GM12878 (cell line): ENCODE data around the gene ELOF1. TPM values are rescaled to one million over a fixed set of nuclear protein-coding genes. Genes with fewer than 3 reads are reported as not detected.
A peak's percentile ranks its signal among the peaks of the same experiment; 100 is the strongest.

ENCODE experiments used
- ATAC-seq: fragments of 200-7000 bp; cut with Tn5 transposase; 3 replicates; pipeline ENCODE4 v1.9.1; 2020; ENCODE audit warnings: mild to moderate bottlenecking, moderate library complexity
- BruUV-seq: library from RNA; stranded (reverse); fragments of 400-500 nt; replicated peaks from 2 replicates; lab custom pipeline; 2021; lab: Mats Ljungman, UMichigan
- CTCF ChIA-PET: fragments of 300-600 bp; sonication (Branson Sonifier 250); formaldehyde crosslinking; extraction: SDS; loops from one replicate; lab custom pipeline; 2021; ENCODE audit warnings: inconsistent platforms; lab: Yijun Ruan, JAX
- POLR2A ChIA-PET: fragments of 350-600 bp; formaldehyde crosslinking; extraction: SDS; loops from one replicate; lab custom pipeline; 2021; ENCODE audit warnings: inconsistent platforms; lab: Charles Lee
- RAD21 ChIA-PET: fragments of 300-600 bp; sonication (Branson Sonifier 250); formaldehyde crosslinking; loops from one replicate; lab custom pipeline; 2023; ENCODE audit warnings: antibody characterized with exemption; ENCODE audit not compliant: unreplicated experiment; lab: Charles Lee
- SMC1A ChIA-PET: fragments of 300-600 bp; sonication (Branson Sonifier 250); formaldehyde crosslinking; loops from one replicate; lab custom pipeline; 2023; ENCODE audit not compliant: unreplicated experiment, uncharacterized antibody; lab: Charles Lee
- DNase-seq: peaks from one replicate; pipeline ENCODE4 v3.0.0-alpha.2; 2011; ENCODE audit warnings: low read depth, low spot score
- FAIRE-seq: peaks from 3 replicates; lab custom pipeline; 2011; peaks lifted over from hg19 to GRCh38; lab: Jason Lieb, UNC
- H2AFZ ChIP-seq: 2 replicates; pipeline ENCODE4 v1.6.0; 2011; ENCODE audit warnings: low read depth, low read length, control low read depth; ENCODE audit not compliant: control insufficient read depth
- H3K27ac ChIP-seq: 2 replicates; pipeline ENCODE4 v1.5.1; 2011; ENCODE audit warnings: control low read depth; ENCODE audit not compliant: control insufficient read depth, insufficient read depth
- H3K27me3 ChIP-seq, 2 experiments: replicated peaks in 1 of 2; 2 replicates each; pipeline versions ENCODE4 v1.6.0 to v1.6.1; 2011; ENCODE audit warnings: low read length in 1 of 2; ENCODE audit not compliant: control insufficient read depth in 2 of 2, insufficient read depth in 2 of 2
- H3K36me3 ChIP-seq, 2 experiments: 2 replicates each; pipeline ENCODE4 v1.5.1; 2011; ENCODE audit warnings: low read length in 1 of 2; ENCODE audit not compliant: control insufficient read depth in 2 of 2, insufficient read depth in 2 of 2
- H3K4me1 ChIP-seq: 2 replicates; pipeline ENCODE4 v1.6.1; 2011; ENCODE audit warnings: mild to moderate bottlenecking, low read length, moderate library complexity, mixed read lengths; ENCODE audit not compliant: control insufficient read depth, insufficient read depth
- H3K4me2 ChIP-seq: 2 replicates; pipeline ENCODE4 v1.6.0; 2011; ENCODE audit warnings: control low read depth; ENCODE audit not compliant: control insufficient read depth, insufficient read depth
- H3K4me3 ChIP-seq: fragments of 200-600 bp; sonication (generic); 2 replicates; pipeline ENCODE4 v1.5.1; 2016
- H3K79me2 ChIP-seq: 2 replicates; pipeline ENCODE4 v1.6.0; 2011; ENCODE audit warnings: low read length; ENCODE audit not compliant: control insufficient read depth, insufficient read depth
- H3K9ac ChIP-seq: 2 replicates; pipeline ENCODE4 v1.8.0; 2011; ENCODE audit warnings: low read length, control low read depth, mixed read lengths; ENCODE audit not compliant: control insufficient read depth, insufficient read depth
- H3K9me3 ChIP-seq: replicated peaks from 3 replicates; pipeline ENCODE4 v1.5.1; 2011; ENCODE audit warnings: mild to moderate bottlenecking, low read length; ENCODE audit not compliant: control insufficient read depth, insufficient read depth
- H4K20me1 ChIP-seq: 2 replicates; pipeline ENCODE4 v1.6.0; 2011; ENCODE audit not compliant: control insufficient read depth, insufficient read depth
- NFXL1 ChIP-seq: fragments of 450-650 bp; IDR thresholded peaks from 2 replicates; pipeline ENCODE4 v1.6.1; 2017; ENCODE audit warnings: antibody characterized with exemption, mild to moderate bottlenecking, borderline replicate concordance
- POLR2A ChIP-seq: IDR thresholded peaks from 2 replicates; pipeline ENCODE4 v1.6.1; 2011; ENCODE audit warnings: low read depth, mild to moderate bottlenecking, low read length
- WGBS: methylation state at CpG from one replicate; pipeline ENCODE4 v1.1.6; 2016; ENCODE audit warnings: low lambda C conversion rate; ENCODE audit not compliant: insufficient replicate concordance, insufficient coverage; ENCODE audit errors: missing lambda C conversion rate; 5-methylcytosine and 5-hydroxymethylcytosine counted together
- in situ Hi-C: fragments of 300-500 bp; cut with MboI; formaldehyde crosslinking; loops from 9 replicates; pipeline ENCODE4 v1.14.3; 2018; ENCODE audit warnings: mixed read lengths
- intact Hi-C: fragments of 100-400 bp; cut with micrococcal nuclease; formaldehyde crosslinking; loops from one replicate; pipeline ENCODE4 v1.14.2; 2022; ENCODE audit not compliant: unreplicated experiment
- polyA plus RNA-seq, 11 experiments: library from polyadenylated mRNA; depleted of rRNA in 4 of 11; unstranded in 6 of 11; stranded (reverse) in 5 of 11; fragments of >200 nt; fragmentation: Nextera tagmentation in 4 of 11; fragmentation: Illumina TruSeq in 1 of 11; extraction: Ambion mirVana in 4 of 11; extraction: Trizol in 1 of 11; gene quantifications; 1 replicate in 1 of 11; 2 replicates in 10 of 11; pipeline versions ENCODE4 v1.2.1 to v1.2.3, GENCODE V29; 2011 to 2016; ENCODE audit warnings: inconsistent platforms in 2 of 11, missing spikeins in 2 of 11, low read depth in 1 of 11
- total RNA-seq, 4 experiments: library from RNA; depleted of rRNA in 3 of 4; stranded (reverse); fragments of >200 nt in 3 of 4; fragmentation: Illumina TruSeq in 1 of 4; extraction: Trizol in 1 of 4; gene quantifications; 2 replicates each; pipeline versions ENCODE4 v1.2.1 to v1.2.3, GENCODE V29; 2013 to 2021
- TF ChIP-seq, protein P1 (sequence below): fragments of 150-350 bp; IDR thresholded peaks from 2 replicates; pipeline ENCODE4 v1.6.1; 2016; ENCODE audit warnings: low read depth, low read length

The ELOF1 gene
- total and polyA plus RNA-seq, 10 of the 15 experiments (the other 5 are each of a cell fraction or from before 2014, with no cell fraction given) = 11.7 to 124 (median 92.9) TPM

DNA sequence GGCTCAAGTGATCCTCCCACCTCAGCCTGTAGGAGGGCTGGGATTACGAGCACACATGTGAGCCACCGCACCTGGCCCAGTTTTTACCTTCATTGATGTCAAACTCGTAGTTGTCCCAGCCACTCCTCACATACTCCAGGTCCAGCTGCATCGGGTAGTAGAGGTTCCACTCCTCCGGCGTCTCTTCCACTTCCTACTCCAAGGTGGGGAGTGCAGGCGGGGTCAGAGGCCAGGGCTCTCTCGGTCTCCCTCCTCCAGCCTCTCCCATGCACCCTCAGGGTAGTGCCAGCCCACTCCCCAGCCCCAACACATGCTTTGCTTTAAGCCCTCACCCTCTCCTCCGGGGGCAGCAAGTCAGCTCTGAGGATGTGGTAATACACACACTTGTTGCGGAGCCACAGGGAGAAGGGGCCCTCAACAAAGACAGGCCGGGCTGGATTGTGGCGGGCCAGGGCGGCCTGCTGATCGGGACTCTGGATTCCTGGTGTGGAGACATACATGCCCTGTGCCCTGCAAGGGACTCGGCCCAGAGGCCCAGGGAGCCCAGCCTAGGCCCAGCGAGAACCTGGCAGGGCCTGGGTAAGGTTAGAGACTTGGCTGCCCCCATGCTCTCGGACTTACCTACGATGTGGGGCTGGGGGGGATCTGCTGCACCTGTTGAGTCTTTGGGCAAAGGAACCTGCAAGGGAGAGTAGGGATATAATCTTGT, 51.5 kb downstream of the ELOF1 start:
- no peak overlapping the region for H3K4me3 ChIP-seq
- no peak overlapping the region for H3K9ac ChIP-seq
- CTCF ChIA-PET = interaction anchor here (0.7 kb wide), 1 partner anchor 473 kb away, joined by 4 read pairs; no protein-coding TSS in a partner anchor

DNA sequence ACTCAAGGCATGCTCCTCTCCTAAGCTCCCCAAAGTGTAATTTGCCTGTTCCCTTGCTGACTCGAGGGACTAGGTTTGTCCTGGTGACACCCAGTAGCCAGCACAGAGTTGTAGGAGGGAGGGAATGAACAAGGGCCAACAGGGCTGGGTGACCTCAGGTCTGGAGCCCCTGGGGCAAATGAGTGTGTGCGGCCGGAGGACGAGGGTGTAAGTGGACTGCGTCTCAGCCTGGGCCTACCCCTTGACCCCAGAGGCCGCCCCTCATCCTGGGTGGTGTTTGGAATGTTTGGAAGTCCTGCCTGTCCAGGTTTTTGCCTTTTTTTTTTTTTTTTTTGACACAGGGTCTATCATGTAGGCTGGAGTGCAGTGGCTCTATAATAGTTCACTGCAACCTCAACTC, 52.1 kb downstream of the ELOF1 start:
- POLR2A ChIA-PET = interaction anchor here (0.6 kb wide), 1 partner anchor 48 kb away, joined by 5 read pairs; no protein-coding TSS in a partner anchor
- Histone ChIP-seq H3K36me3 (no peaks in the 10 kb centered on the region; a peak in 3 of 4 replicates), H4K20me1 (no peaks in the 10 kb centered on the region), H2AFZ (no peak overlapping the region), H3K27me3 (no peaks in the 10 kb centered on the region), H3K4me3 (peak overlapping the region; percentile 68), H3K79me2 (peaks cover 4% of the 10 kb centered on the region), H3K9me3 (no peaks in the 10 kb centered on the region), H3K4me2 (peak overlapping the region; percentile 90), H3K9ac (peak overlapping the region; percentile 41; the same call in 1 of the 2 replicates), H3K27ac (peak overlapping the region; percentile 48; the same call in 1 of the 2 replicates), H3K4me1 (no peaks in the 10 kb centered on the region)
- FAIRE-seq = no peak
- CTCF ChIA-PET = no interaction called here
- intact Hi-C loops (loop anchor here (1.0 kb wide), 1 partner anchor 22 kb away; the partner anchor contains the start of gene ECSIT), in situ Hi-C loops (no loop called here)
- no TSS peak for BruUV-seq
- DNase-seq = no peak
- WGBS = 85% methylated on average over 6 of the region's 6 CpGs
- RAD21 ChIA-PET = no interaction called here
- no peak for ATAC-seq
- SMC1A ChIA-PET = interaction anchor here (1.3 kb wide), 1 partner anchor 24 kb away, joined by 3 read pairs; no protein-coding TSS in a partner anchor
- TF ChIP-seq POLR2A = 0 out of 2 replicates have a peak, but pooled peaks have one; percentile 23
- TF ChIP-seq, protein P1, sequence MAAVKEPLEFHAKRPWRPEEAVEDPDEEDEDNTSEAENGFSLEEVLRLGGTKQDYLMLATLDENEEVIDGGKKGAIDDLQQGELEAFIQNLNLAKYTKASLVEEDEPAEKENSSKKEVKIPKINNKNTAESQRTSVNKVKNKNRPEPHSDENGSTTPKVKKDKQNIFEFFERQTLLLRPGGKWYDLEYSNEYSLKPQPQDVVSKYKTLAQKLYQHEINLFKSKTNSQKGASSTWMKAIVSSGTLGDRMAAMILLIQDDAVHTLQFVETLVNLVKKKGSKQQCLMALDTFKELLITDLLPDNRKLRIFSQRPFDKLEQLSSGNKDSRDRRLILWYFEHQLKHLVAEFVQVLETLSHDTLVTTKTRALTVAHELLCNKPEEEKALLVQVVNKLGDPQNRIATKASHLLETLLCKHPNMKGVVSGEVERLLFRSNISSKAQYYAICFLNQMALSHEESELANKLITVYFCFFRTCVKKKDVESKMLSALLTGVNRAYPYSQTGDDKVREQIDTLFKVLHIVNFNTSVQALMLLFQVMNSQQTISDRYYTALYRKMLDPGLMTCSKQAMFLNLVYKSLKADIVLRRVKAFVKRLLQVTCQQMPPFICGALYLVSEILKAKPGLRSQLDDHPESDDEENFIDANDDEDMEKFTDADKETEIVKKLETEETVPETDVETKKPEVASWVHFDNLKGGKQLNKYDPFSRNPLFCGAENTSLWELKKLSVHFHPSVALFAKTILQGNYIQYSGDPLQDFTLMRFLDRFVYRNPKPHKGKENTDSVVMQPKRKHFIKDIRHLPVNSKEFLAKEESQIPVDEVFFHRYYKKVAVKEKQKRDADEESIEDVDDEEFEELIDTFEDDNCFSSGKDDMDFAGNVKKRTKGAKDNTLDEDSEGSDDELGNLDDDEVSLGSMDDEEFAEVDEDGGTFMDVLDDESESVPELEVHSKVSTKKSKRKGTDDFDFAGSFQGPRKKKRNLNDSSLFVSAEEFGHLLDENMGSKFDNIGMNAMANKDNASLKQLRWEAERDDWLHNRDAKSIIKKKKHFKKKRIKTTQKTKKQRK = no peak

More for the DNA sequence above, 51.5 kb downstream of the ELOF1 start:
- SMC1A ChIA-PET = interaction anchor here (1.3 kb wide), 1 partner anchor 24 kb away, joined by 3 read pairs; no protein-coding TSS in a partner anchor
- Histone ChIP-seq H3K27ac (no peak overlapping the region), H2AFZ (no peak overlapping the region)
- no peak for DNase-seq
- no peak for ATAC-seq
- no peak for TF ChIP-seq NFXL1
- TF ChIP-seq, all 136 proteins: peak for 0
- Histone ChIP-seq H3K4me2 (no peak overlapping the region), H3K9me3 (no peaks in the 10 kb centered on the region), H3K79me2 (peaks cover 4% of the 10 kb centered on the region), H3K36me3 (no peaks in the 10 kb centered on the region; a peak in 3 of 4 replicates), H3K4me1 (no peaks in the 10 kb centered on the region), H3K27me3 (no peaks in the 10 kb centered on the region), H4K20me1 (no peaks in the 10 kb centered on the region)
- in situ Hi-C loops = no loop called here
- POLR2A ChIA-PET = interaction anchor here (0.6 kb wide), 1 partner anchor 48 kb away, joined by 5 read pairs; no protein-coding TSS in a partner anchor
- FAIRE-seq = no peak
- WGBS = 84% methylated on average over 18 of the region's 18 CpGs
- intact Hi-C loops = no loop called here
- no TSS peak for BruUV-seq
- RAD21 ChIA-PET = interaction anchor here (0.6 kb wide), 1 partner anchor 578 kb away, joined by 3 read pairs; no protein-coding TSS in a partner anchor
